Fibroblast of lung (primary cell): ENCODE data around the gene TMEM60. TPM values are rescaled to one million over a fixed set of nuclear protein-coding genes. Genes with fewer than 3 reads are reported as not detected.

ENCODE experiments used
- DNase-seq, 2 donors: peaks; one replicate each; pipeline versions ENCODE4 v3.0.0 to v3.0.0-alpha.2; 2010; ENCODE audit warnings: low read depth in 2 of 2
- H2AFZ ChIP-seq: 2 replicates; pipeline ENCODE4 v1.5.1; 2012; ENCODE audit warnings: low read length, control low read depth, inconsistent platforms
- H3K27ac ChIP-seq: 2 replicates; pipeline ENCODE4 v1.5.1; 2011; ENCODE audit warnings: low read length, control low read depth; ENCODE audit not compliant: insufficient read depth
- H3K27me3 ChIP-seq: 2 replicates; pipeline ENCODE4 v1.5.1; 2011; ENCODE audit warnings: mild to moderate bottlenecking, low read length; ENCODE audit not compliant: control insufficient read depth, insufficient read depth
- H3K36me3 ChIP-seq: 2 replicates; pipeline ENCODE4 v1.5.1; 2011; ENCODE audit warnings: low read length; ENCODE audit not compliant: control insufficient read depth, insufficient read depth
- H3K4me1 ChIP-seq: 2 replicates; pipeline ENCODE4 v1.5.1; 2011; ENCODE audit warnings: low read length; ENCODE audit not compliant: control insufficient read depth, insufficient read depth; ENCODE audit errors: extremely low read depth
- H3K4me2 ChIP-seq: 2 replicates; pipeline ENCODE4 v1.5.1; 2011; ENCODE audit warnings: low read length, control low read depth; ENCODE audit not compliant: insufficient read depth; ENCODE audit errors: extremely low read depth
- H3K4me3 ChIP-seq, 4 experiments: fragments of 200-600 bp in 1 of 4; sonication (generic) in 1 of 4; replicated peaks in 1 of 4; 2 replicates each; pipeline ENCODE4 v1.5.1; 2011 to 2016; ENCODE audit warnings: low read length in 4 of 4, low read depth in 3 of 4, mild to moderate bottlenecking in 3 of 4, control low read depth in 2 of 4, inconsistent platforms in 1 of 4, mixed read lengths in 1 of 4; ENCODE audit not compliant: insufficient read depth in 1 of 4; ENCODE audit errors: control extremely low read depth in 1 of 4
- H3K79me2 ChIP-seq: 2 replicates; pipeline ENCODE4 v1.5.1; 2012; ENCODE audit warnings: mild to moderate bottlenecking, low read length, inconsistent platforms; ENCODE audit not compliant: control insufficient read depth, insufficient read depth
- H3K9ac ChIP-seq: 2 replicates; pipeline ENCODE4 v1.5.1; 2011; ENCODE audit warnings: mild to moderate bottlenecking, low read length, control low read depth; ENCODE audit not compliant: insufficient read depth
- H3K9me3 ChIP-seq: 2 replicates; pipeline ENCODE4 v1.5.1; 2012; ENCODE audit warnings: low read depth, low read length; ENCODE audit not compliant: control insufficient read depth, insufficient read depth
- H4K20me1 ChIP-seq: 2 replicates; pipeline ENCODE4 v1.5.1; 2011; ENCODE audit warnings: low read length; ENCODE audit not compliant: control insufficient read depth, insufficient read depth; ENCODE audit errors: extremely low read depth
- CTCF ChIP-seq, 2 donors: IDR thresholded peaks in 1 of 2; conservative IDR thresholded peaks in 1 of 2; 1 replicate in 1 of 2; 2 replicates in 1 of 2; pipeline ENCODE4 v1.5.1; 2011 to 2012; ENCODE audit warnings: low read length in 2 of 2, control low read depth in 1 of 2, inconsistent platforms in 1 of 2, low read depth in 1 of 2, mild to moderate bottlenecking in 1 of 2
- EZH2 ChIP-seq: IDR thresholded peaks from 2 replicates; pipeline ENCODE4 v1.5.1; 2012; ENCODE audit warnings: low read length, control low read depth, mild to moderate bottlenecking; ENCODE audit errors: missing control alignments
- polyA plus RNA-seq, 2 donors: library from polyadenylated mRNA; depleted of rRNA in 1 of 2; stranded (reverse) in 1 of 2; unstranded in 1 of 2; fragments of >200 nt; gene quantifications; 2 replicates each; pipeline ENCODE4 v1.2.1, GENCODE V29; 2011 to 2012; ENCODE audit warnings: missing spikeins in 1 of 2
- total RNA-seq: library from RNA; depleted of rRNA; stranded (reverse); fragments of >200 nt; gene quantifications from 2 replicates; pipeline ENCODE4 v1.2.1, GENCODE V29; 2014

The TMEM60 gene
- total and polyA plus RNA-seq, 2 donors (not counting 1 experiment from before 2014, with no cell fraction given), result 24.4 to 45.5 TPM

GRCh38 chr7:77831953-77832352 is 33.7 kb upstream of the TMEM60 start:
- Histone ChIP-seq H3K27me3 (no peaks in the 10 kb centered on the region), H3K9ac (no peak overlapping the region), H4K20me1 (no peaks in the 10 kb centered on the region), H3K36me3 (no peaks in the 10 kb centered on the region), H3K79me2 (peaks cover 2% of the 10 kb centered on the region), H3K9me3 (no peaks in the 10 kb centered on the region), H3K4me3 (no peak overlapping the region), H2AFZ (no peak overlapping the region), H3K4me2 (no peak overlapping the region), H3K27ac (no peak overlapping the region), H3K4me1 (no peaks in the 10 kb centered on the region)
- no peak for DNase-seq
- TF ChIP-seq CTCF (conservative IDR thresholded peaks at IDR 0.05 in 1 of 2, IDR thresholded peaks at IDR 0.05 in 1 of 2; ENCODE audit: low read depth in 1 of 2, low read length in 2 of 2) (no peak), EZH2 (no peak)

- Histone ChIP-seq H3K79me2 (peaks cover 2% of the 10 kb centered on the region), H3K36me3 (no peaks in the 10 kb centered on the region), H3K9ac (no peak overlapping the region), H3K9me3 (no peaks in the 10 kb centered on the region), H3K4me3 (no peak overlapping the region), H3K4me1 (no peaks in the 10 kb centered on the region), H3K27ac (no peak overlapping the region), H2AFZ (no peak overlapping the region), H3K27me3 (no peaks in the 10 kb centered on the region), H4K20me1 (no peaks in the 10 kb centered on the region), H3K4me2 (no peak overlapping the region)
- TF ChIP-seq EZH2 (no peak), CTCF (conservative IDR thresholded peaks at IDR 0.05 in 1 of 2, IDR thresholded peaks at IDR 0.05 in 1 of 2; ENCODE audit: low read depth in 1 of 2, low read length in 2 of 2) (no peak)
- DNase-seq, result no peak
These were observed 33.2 kb upstream of the TMEM60 start for GRCh38 chr7:77831481-77831880.

GRCh38 chr7:77830649-77831355 is 32.6 kb upstream of the TMEM60 start:
- H3K9me3 ChIP-seq, result no peaks in the 10 kb centered on the region
- H3K27me3 ChIP-seq, result no peaks in the 10 kb centered on the region
- no peaks in the 10 kb centered on the region for H3K4me1 ChIP-seq
- no peak for TF ChIP-seq CTCF (conservative IDR thresholded peaks at IDR 0.05 in 1 of 2, IDR thresholded peaks at IDR 0.05 in 1 of 2; ENCODE audit: low read depth in 1 of 2, low read length in 2 of 2)
- no peak for TF ChIP-seq EZH2
- no peak overlapping the region for H3K4me2 ChIP-seq
- no peak overlapping the region for H3K4me3 ChIP-seq
- H3K9ac ChIP-seq, result no peak overlapping the region
- no peak overlapping the region for H3K27ac ChIP-seq
- peaks cover 2% of the 10 kb centered on the region for H3K79me2 ChIP-seq
- peak in 1 of 2 donors; percentile 22 for DNase-seq
- no peak overlapping the region for H2AFZ ChIP-seq
- H4K20me1 ChIP-seq, result no peaks in the 10 kb centered on the region
- H3K36me3 ChIP-seq, result no peaks in the 10 kb centered on the region
